HUES6 (cell line): ENCODE results near the gene SLC39A10.
"Not testable (repeated sequence)": the region's sequence is repeated elsewhere in the genome, so short reads cannot be mapped to it uniquely, and the experiment has no call there.

Experiments used
- H3K27ac ChIP-seq: 2 replicates; pipeline ENCODE4 v1.7.0; 2013; ENCODE audit warnings: low read depth, mild to moderate bottlenecking, low read length, inconsistent platforms
- H3K27me3 ChIP-seq: 2 replicates; pipeline ENCODE4 v1.6.1; 2013; ENCODE audit warnings: low read length; ENCODE audit not compliant: control insufficient read depth, insufficient read depth
- H3K36me3 ChIP-seq: 2 replicates; pipeline ENCODE4 v1.6.1; 2013; ENCODE audit warnings: low read length; ENCODE audit not compliant: control insufficient read depth, insufficient read depth
- H3K4me1 ChIP-seq: 2 replicates; pipeline ENCODE4 v1.6.1; 2013; ENCODE audit warnings: low read length; ENCODE audit not compliant: control insufficient read depth, insufficient read depth
- H3K4me3 ChIP-seq: 2 replicates; pipeline ENCODE4 v1.5.1; 2013; ENCODE audit warnings: low read depth, low read length
- H3K9ac ChIP-seq: one replicate; pipeline ENCODE4 v1.6.1; 2013; ENCODE audit warnings: mild to moderate bottlenecking, low read length
- H3K9me3 ChIP-seq: 2 replicates; pipeline ENCODE4 v1.6.1; 2013; ENCODE audit warnings: low read depth, low read length; ENCODE audit not compliant: control insufficient read depth, insufficient read depth

Gene SLC39A10

GRCh38 chr2:195645413-195645812 lies 11.6 kb upstream of the SLC39A10 start:
- H3K9me3 ChIP-seq = no peaks in the 10 kb centered on the region
- no peak overlapping the region for H3K9ac ChIP-seq
- H3K27me3 ChIP-seq = no peaks in the 10 kb centered on the region
- peaks cover 33% of the 10 kb centered on the region for H3K4me1 ChIP-seq
- H3K36me3 ChIP-seq = no peaks in the 10 kb centered on the region; the same call in 1 of the 2 replicates
- no peak overlapping the region for H3K27ac ChIP-seq
- H3K4me3 ChIP-seq = no peak overlapping the region

DNA sequence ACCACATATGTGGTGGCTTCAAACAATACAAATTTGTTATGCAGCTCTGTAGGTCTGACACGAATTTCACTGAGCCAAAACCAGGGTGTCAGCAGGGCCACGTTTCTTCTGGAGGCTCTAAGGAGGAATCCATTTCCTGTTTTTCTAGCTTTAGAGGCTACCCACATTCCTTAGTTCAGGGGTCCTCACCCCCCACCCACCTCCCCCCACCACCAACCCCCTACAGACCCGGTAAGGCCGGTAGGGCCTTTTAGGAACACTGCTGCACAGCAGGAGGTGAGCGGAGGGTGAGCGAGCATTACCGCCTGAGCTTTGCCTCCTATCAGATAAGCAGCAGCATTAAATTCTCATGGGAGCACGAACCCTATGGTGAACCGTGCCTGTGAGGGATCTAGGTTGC lies 10.6 kb upstream of the SLC39A10 start:
- Histone ChIP-seq H3K27me3 (no peaks in the 10 kb centered on the region), H3K27ac (no peak overlapping the region), H3K4me3 (no peak overlapping the region), H3K36me3 (no peaks in the 10 kb centered on the region), H3K9me3 (no peaks in the 10 kb centered on the region), H3K9ac (no peak overlapping the region), H3K4me1 (peaks cover 33% of the 10 kb centered on the region)

- Histone ChIP-seq H3K36me3 (no peaks in the 10 kb centered on the region), H3K27ac (no peak overlapping the region), H3K4me3 (no peak overlapping the region), H3K9ac (no peak overlapping the region), H3K4me1 (peaks cover 30% of the 10 kb centered on the region), H3K27me3 (no peaks in the 10 kb centered on the region), H3K9me3 (no peaks in the 10 kb centered on the region)
Measured at GRCh38 chr2:195647302-195647701, 9.7 kb upstream of the SLC39A10 start.

DNA sequence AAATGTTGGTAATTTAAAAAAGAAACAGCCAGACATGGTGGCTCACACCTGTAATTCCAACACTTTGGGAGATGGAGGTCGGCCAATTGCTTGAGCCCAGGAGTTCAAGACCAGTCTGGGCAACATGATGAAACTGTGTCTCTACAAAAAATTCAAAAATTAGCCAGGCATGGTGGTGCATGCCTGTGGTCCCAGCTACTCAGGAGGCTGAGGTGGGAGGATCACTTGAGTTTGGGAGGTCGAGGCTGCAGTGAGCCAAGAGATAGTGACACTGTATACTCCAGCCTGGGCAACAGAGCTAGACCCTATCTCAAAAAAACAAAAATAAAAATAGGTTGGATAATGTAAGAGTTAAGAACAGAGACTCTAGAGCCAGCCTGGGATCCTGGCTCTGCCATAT lies 8.7 kb upstream of the SLC39A10 start:
- H3K36me3 ChIP-seq, H3K4me3 ChIP-seq, H3K9me3 ChIP-seq, H3K27me3 ChIP-seq, H3K9ac ChIP-seq, H3K27ac ChIP-seq: not testable (repeated sequence)
- H3K4me1 ChIP-seq = peaks cover 21% of the 10 kb centered on the region

DNA sequence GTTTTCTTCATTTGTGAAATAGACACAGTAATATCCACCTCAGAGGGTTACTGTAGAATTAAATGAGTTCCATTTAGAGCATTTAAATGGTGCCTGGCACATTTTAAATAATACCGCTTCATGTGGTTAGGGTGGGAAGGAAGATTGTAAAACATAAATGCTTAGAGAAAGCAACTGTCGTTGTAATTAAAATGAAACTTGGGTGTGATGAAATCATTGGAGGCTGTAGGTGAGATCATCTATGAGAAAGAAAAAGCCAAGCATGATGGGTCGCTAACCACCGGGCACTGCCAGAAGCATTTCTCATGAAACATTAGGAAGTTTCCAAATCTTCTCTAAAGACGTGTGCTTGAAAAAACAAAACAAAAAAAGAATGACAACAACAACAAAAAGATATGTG lies 8.2 kb upstream of the SLC39A10 start:
- Histone ChIP-seq H3K27me3 (no peaks in the 10 kb centered on the region), H3K4me1 (peaks cover 21% of the 10 kb centered on the region), H3K27ac (no peak overlapping the region), H3K4me3 (no peak overlapping the region), H3K36me3 (no peaks in the 10 kb centered on the region), H3K9ac (no peak overlapping the region), H3K9me3 (no peaks in the 10 kb centered on the region)

DNA sequence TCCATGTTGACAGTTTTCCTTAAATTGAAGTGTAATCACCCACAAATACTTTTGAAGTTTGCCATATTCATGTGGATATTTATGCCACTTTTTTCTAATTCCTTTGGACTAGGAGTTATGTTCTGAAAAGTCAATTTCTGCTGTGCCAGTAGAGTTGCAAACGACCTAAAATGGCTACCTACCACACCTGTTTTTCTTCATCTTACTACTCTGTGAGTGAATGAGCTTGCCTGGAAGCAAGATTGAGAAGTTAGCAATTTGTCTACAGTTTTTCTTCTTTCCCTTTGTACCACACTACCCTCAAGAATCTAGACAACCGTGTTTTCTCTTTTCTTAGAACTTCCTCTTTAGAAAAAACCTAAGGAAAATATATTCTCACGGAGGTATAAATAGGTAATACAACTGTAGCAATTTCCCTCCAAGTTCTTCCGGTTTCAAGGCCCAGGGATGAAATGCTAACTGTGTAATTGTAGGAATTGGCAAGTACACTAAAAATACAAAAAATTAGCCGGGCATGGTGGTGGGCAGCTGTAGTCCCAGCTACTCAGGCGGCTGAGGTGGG lies 7.3 kb upstream of the SLC39A10 start:
- Histone ChIP-seq H3K27ac (no peak overlapping the region), H3K9ac (no peak overlapping the region)

DNA sequence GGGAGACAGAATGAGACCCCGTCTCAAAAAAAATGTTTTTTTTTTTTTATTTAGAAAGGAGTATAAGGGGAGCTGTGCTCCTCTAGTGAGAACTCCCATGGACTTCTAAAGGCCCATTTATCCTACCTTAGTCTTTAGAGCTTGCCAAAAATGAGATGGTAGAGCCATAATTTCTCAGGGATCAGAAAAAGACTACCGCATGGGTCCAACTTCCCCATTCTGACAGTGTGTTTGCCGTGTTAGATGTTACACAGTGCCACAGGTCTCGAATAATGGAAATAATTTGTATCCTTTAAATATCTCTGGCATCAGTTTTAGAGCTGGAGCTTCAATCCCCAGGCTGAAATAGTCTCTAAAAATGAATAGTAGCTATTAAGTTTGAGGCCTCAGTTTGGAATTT lies 6.0 kb upstream of the SLC39A10 start:
- Histone ChIP-seq H3K27ac (no peak overlapping the region), H3K9me3 (no peaks in the 10 kb centered on the region)

More for the DNA sequence above, 7.3 kb upstream of the SLC39A10 start:
- Histone ChIP-seq H3K9me3 (no peaks in the 10 kb centered on the region), H3K4me3 (no peak overlapping the region), H3K27me3 (no peaks in the 10 kb centered on the region), H3K36me3 (no peaks in the 10 kb centered on the region), H3K4me1 (peaks cover 21% of the 10 kb centered on the region)

GRCh38 chr2:195652911-195653310 lies 4.1 kb upstream of the SLC39A10 start:
- no peak overlapping the region for H3K4me3 ChIP-seq
- no peak overlapping the region for H3K27ac ChIP-seq
- no peaks in the 10 kb centered on the region for H3K9me3 ChIP-seq
- H3K4me1 ChIP-seq = peaks cover 10% of the 10 kb centered on the region
- no peaks in the 10 kb centered on the region for H3K36me3 ChIP-seq
- no peak overlapping the region for H3K9ac ChIP-seq
- H3K27me3 ChIP-seq = no peaks in the 10 kb centered on the region

More for the DNA sequence above, 6.0 kb upstream of the SLC39A10 start:
- Histone ChIP-seq H3K9ac (no peak overlapping the region), H3K4me1 (peaks cover 18% of the 10 kb centered on the region), H3K36me3 (no peaks in the 10 kb centered on the region), H3K27me3 (no peaks in the 10 kb centered on the region), H3K4me3 (no peak overlapping the region)

- Histone ChIP-seq H3K4me1 (peaks cover 29% of the 10 kb centered on the region), H3K36me3 (no peaks in the 10 kb centered on the region), H3K27ac (0 out of 2 replicates have a peak overlapping the region, but pooled peaks have one; percentile 16), H3K9me3 (no peaks in the 10 kb centered on the region), H3K27me3 (no peaks in the 10 kb centered on the region), H3K9ac (peak overlapping the region; percentile 46), H3K4me3 (peak overlapping the region; percentile 79)
Measured at GRCh38 chr2:195656161-195656858, 716 bp upstream of the SLC39A10 start.

DNA sequence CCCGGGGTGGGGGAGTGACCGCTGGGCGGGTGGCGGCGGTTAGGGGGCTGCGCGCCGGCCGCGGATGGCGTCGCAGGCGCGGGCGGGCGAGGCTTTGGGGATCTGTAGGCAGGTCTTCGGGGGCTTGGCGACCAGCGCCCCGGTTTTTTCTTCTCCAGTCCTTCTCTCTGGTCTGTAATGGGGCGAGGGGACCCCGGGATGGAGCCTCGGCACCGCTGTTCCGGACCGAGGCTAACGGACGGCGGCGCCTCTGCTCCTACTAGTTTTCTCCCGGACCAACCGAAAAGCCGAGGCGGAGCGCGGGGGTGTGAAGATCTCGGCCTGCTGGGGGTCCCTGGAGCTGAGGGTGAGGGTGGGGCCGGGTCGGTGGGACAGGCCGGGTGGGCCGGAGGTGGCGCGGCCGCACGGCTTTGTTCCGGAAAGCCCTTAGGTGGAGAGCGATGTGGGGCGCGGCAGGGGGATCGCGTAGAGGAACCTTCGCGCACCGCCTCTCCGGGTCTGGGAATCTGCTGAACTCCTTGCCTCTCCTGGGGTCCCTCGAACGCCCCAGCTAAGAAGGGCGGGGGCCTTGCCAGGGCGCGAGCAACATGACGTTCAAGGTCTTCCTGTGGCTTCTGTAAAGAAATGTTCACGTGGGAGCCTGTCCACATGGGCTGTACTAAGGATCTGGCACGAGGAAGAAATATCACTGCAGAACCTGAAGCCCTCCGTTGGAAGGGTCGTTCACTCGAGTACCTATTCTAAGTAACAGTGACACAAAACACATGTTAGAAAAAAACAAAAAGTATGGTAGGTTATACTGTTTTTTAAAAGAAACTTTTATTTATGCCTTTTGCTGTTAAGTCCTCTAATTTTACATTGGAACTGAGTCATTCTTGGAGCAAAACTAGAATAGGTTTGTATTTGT lies 861 bp downstream of the SLC39A10 start:
- Histone ChIP-seq H3K9me3 (no peaks in the 10 kb centered on the region), H3K4me3 (peak overlapping the region; percentile 79), H3K4me1 (peaks cover 29% of the 10 kb centered on the region), H3K9ac (peak overlapping the region; percentile 88), H3K27me3 (no peaks in the 10 kb centered on the region), H3K27ac (peak overlapping the region; percentile 83), H3K36me3 (no peaks in the 10 kb centered on the region)

DNA sequence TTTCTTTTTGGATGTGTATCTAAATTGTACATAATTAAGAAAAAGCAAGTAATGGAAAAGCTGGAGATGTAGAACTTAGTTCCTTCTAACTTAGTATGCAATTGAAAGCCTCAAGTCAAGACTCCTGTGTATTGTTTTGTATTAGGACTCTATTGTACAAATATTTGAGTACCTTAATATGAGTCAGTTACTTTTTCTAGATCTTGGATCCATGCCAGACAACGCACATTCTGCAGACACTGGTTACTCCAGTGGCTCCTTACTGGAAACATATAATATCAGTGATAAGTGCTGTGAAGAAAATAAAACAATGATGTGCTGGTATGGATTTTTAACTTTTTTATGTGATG lies 1.5 kb downstream of the SLC39A10 start:
- Histone ChIP-seq H3K9ac (peak overlapping the region; percentile 88), H3K9me3 (no peaks in the 10 kb centered on the region), H3K36me3 (no peaks in the 10 kb centered on the region), H3K4me3 (peak overlapping the region; percentile 79), H3K4me1 (peaks cover 29% of the 10 kb centered on the region), H3K27ac (no peak overlapping the region), H3K27me3 (no peaks in the 10 kb centered on the region)
